Measurements from ENCODE around the gene PTDSS2.

The PTDSS2 gene

GRCh38 chr11:489610-490185 is 39.6 kb downstream of the PTDSS2 start:
- no peaks in the 10 kb centered on the region for H3K9me3 ChIP-seq (ENCODE audit: control insufficient read depth, insufficient read depth, low read length)
- no peaks in the 10 kb centered on the region for H3K4me1 ChIP-seq (ENCODE audit: control insufficient read depth, insufficient read depth, low read length)
- no peak overlapping the region for H3K9ac ChIP-seq (ENCODE audit: low read depth, low read length)
- H3K36me3 ChIP-seq (ENCODE audit: control insufficient read depth, insufficient read depth, low read length), result peaks cover 27% of the 10 kb centered on the region
- H3K27me3 ChIP-seq (ENCODE audit: control insufficient read depth, insufficient read depth, low read length), result no peaks in the 10 kb centered on the region
- H3K4me3 ChIP-seq (ENCODE audit: low read depth, low read length), result no peak overlapping the region
- no peak overlapping the region for H3K27ac ChIP-seq (ENCODE audit: low read depth, low read length)

- H3K4me3 ChIP-seq (ENCODE audit: low read depth, low read length), result no peak overlapping the region
- H3K27me3 ChIP-seq (ENCODE audit: control insufficient read depth, insufficient read depth, low read length), result no peaks in the 10 kb centered on the region
- no peak overlapping the region for H3K27ac ChIP-seq (ENCODE audit: low read depth, low read length)
- H3K4me1 ChIP-seq (ENCODE audit: control insufficient read depth, insufficient read depth, low read length), result no peaks in the 10 kb centered on the region
- H3K36me3 ChIP-seq (ENCODE audit: control insufficient read depth, insufficient read depth, low read length), result peaks cover 32% of the 10 kb centered on the region
- no peak overlapping the region for H3K9ac ChIP-seq (ENCODE audit: low read depth, low read length)
- H3K9me3 ChIP-seq (ENCODE audit: control insufficient read depth, insufficient read depth, low read length), result no peaks in the 10 kb centered on the region
Observed at GRCh38 chr11:490186-490929, 40.3 kb downstream of the PTDSS2 start.

GRCh38 chr11:490930-491260 is 40.8 kb downstream of the PTDSS2 start:
- Histone ChIP-seq H3K27me3 (ENCODE audit: control insufficient read depth, insufficient read depth, low read length) (no peaks in the 10 kb centered on the region), H3K9me3 (ENCODE audit: control insufficient read depth, insufficient read depth, low read length) (no peaks in the 10 kb centered on the region), H3K4me1 (ENCODE audit: control insufficient read depth, insufficient read depth, low read length) (no peaks in the 10 kb centered on the region), H3K27ac (ENCODE audit: low read depth, low read length) (no peak overlapping the region), H3K4me3 (ENCODE audit: low read depth, low read length) (no peak overlapping the region), H3K36me3 (ENCODE audit: control insufficient read depth, insufficient read depth, low read length) (peaks cover 37% of the 10 kb centered on the region), H3K9ac (ENCODE audit: low read depth, low read length) (no peak overlapping the region)

- Histone ChIP-seq H3K4me1 (ENCODE audit: control insufficient read depth, insufficient read depth, low read length) (no peaks in the 10 kb centered on the region), H3K9me3 (ENCODE audit: control insufficient read depth, insufficient read depth, low read length) (no peaks in the 10 kb centered on the region), H3K4me3 (ENCODE audit: low read depth, low read length) (no peak overlapping the region), H3K36me3 (ENCODE audit: control insufficient read depth, insufficient read depth, low read length) (peaks cover 37% of the 10 kb centered on the region), H3K9ac (ENCODE audit: low read depth, low read length) (no peak overlapping the region), H3K27ac (ENCODE audit: low read depth, low read length) (no peak overlapping the region), H3K27me3 (ENCODE audit: control insufficient read depth, insufficient read depth, low read length) (no peaks in the 10 kb centered on the region)
Observed at GRCh38 chr11:491358-491757, 41.3 kb downstream of the PTDSS2 start.

GRCh38 chr11:492427-493226 is 42.5 kb downstream of the PTDSS2 start:
- Histone ChIP-seq H3K4me3 (ENCODE audit: low read depth, low read length) (no peak overlapping the region), H3K27ac (ENCODE audit: low read depth, low read length) (no peak overlapping the region), H3K9ac (ENCODE audit: low read depth, low read length) (no peak overlapping the region), H3K27me3 (ENCODE audit: control insufficient read depth, insufficient read depth, low read length) (no peaks in the 10 kb centered on the region), H3K36me3 (ENCODE audit: control insufficient read depth, insufficient read depth, low read length) (peaks cover 50% of the 10 kb centered on the region), H3K4me1 (ENCODE audit: control insufficient read depth, insufficient read depth, low read length) (no peaks in the 10 kb centered on the region), H3K9me3 (ENCODE audit: control insufficient read depth, insufficient read depth, low read length) (peaks cover 7% of the 10 kb centered on the region)

- Histone ChIP-seq H3K27ac (ENCODE audit: low read depth, low read length) (no peak overlapping the region), H3K4me1 (ENCODE audit: control insufficient read depth, insufficient read depth, low read length) (no peaks in the 10 kb centered on the region), H3K9ac (ENCODE audit: low read depth, low read length) (no peak overlapping the region), H3K9me3 (ENCODE audit: control insufficient read depth, insufficient read depth, low read length) (peaks cover 9% of the 10 kb centered on the region), H3K36me3 (ENCODE audit: control insufficient read depth, insufficient read depth, low read length) (peaks cover 65% of the 10 kb centered on the region), H3K27me3 (ENCODE audit: control insufficient read depth, insufficient read depth, low read length) (no peaks in the 10 kb centered on the region), H3K4me3 (ENCODE audit: low read depth, low read length) (no peak overlapping the region)
Observed at GRCh38 chr11:494761-495536, 44.9 kb downstream of the PTDSS2 start.

- H3K9ac ChIP-seq (ENCODE audit: low read depth, low read length), result no peak overlapping the region
- H3K4me1 ChIP-seq (ENCODE audit: control insufficient read depth, insufficient read depth, low read length), result no peaks in the 10 kb centered on the region
- no peak overlapping the region for H3K27ac ChIP-seq (ENCODE audit: low read depth, low read length)
- no peaks in the 10 kb centered on the region for H3K27me3 ChIP-seq (ENCODE audit: control insufficient read depth, insufficient read depth, low read length)
- peaks cover 9% of the 10 kb centered on the region for H3K9me3 ChIP-seq (ENCODE audit: control insufficient read depth, insufficient read depth, low read length)
- no peak overlapping the region for H3K4me3 ChIP-seq (ENCODE audit: low read depth, low read length)
- H3K36me3 ChIP-seq (ENCODE audit: control insufficient read depth, insufficient read depth, low read length), result peaks cover 65% of the 10 kb centered on the region
Observed at GRCh38 chr11:495537-495931, 45.5 kb downstream of the PTDSS2 start.

- no peak overlapping the region for H3K4me3 ChIP-seq (ENCODE audit: low read depth, low read length)
- no peak overlapping the region for H3K9ac ChIP-seq (ENCODE audit: low read depth, low read length)
- H3K9me3 ChIP-seq (ENCODE audit: control insufficient read depth, insufficient read depth, low read length), result peaks cover 9% of the 10 kb centered on the region
- H3K4me1 ChIP-seq (ENCODE audit: control insufficient read depth, insufficient read depth, low read length), result no peaks in the 10 kb centered on the region
- H3K27ac ChIP-seq (ENCODE audit: low read depth, low read length), result no peak overlapping the region
- H3K36me3 ChIP-seq (ENCODE audit: control insufficient read depth, insufficient read depth, low read length), result peaks cover 65% of the 10 kb centered on the region
- H3K27me3 ChIP-seq (ENCODE audit: control insufficient read depth, insufficient read depth, low read length), result no peaks in the 10 kb centered on the region
Observed at GRCh38 chr11:496834-497564, 46.9 kb downstream of the PTDSS2 start.

GRCh38 chr11:497565-498296 is 47.7 kb downstream of the PTDSS2 start:
- peaks cover 65% of the 10 kb centered on the region for H3K36me3 ChIP-seq (ENCODE audit: control insufficient read depth, insufficient read depth, low read length)
- no peaks in the 10 kb centered on the region for H3K4me1 ChIP-seq (ENCODE audit: control insufficient read depth, insufficient read depth, low read length)
- peaks cover 9% of the 10 kb centered on the region for H3K9me3 ChIP-seq (ENCODE audit: control insufficient read depth, insufficient read depth, low read length)
- no peak overlapping the region for H3K9ac ChIP-seq (ENCODE audit: low read depth, low read length)
- H3K27me3 ChIP-seq (ENCODE audit: control insufficient read depth, insufficient read depth, low read length), result no peaks in the 10 kb centered on the region
- H3K4me3 ChIP-seq (ENCODE audit: low read depth, low read length), result no peak overlapping the region
- H3K27ac ChIP-seq (ENCODE audit: low read depth, low read length), result no peak overlapping the region
